Spleen (tissue), 7 donors: ENCODE data around the gene CHST13.

ENCODE experiments used
- CTCF ChIP-seq, 11 experiments: fragments of 200-600 bp in 7 of 11; fragments of 450-650 bp in 4 of 11; sonication (generic) in 4 of 11; IDR thresholded peaks in 8 of 11; conservative IDR thresholded peaks in 3 of 11; 1 replicate in 7 of 11; 2 replicates in 4 of 11; pipeline versions ENCODE4 v1.4.0 to v1.8.0; 2016 to 2021; ENCODE audit warnings: antibody characterized with exemption in 11 of 11, inconsistent platforms in 4 of 11, mild to moderate bottlenecking in 1 of 11
- POLR2A ChIP-seq, 3 donors: fragments of 450-650 bp; IDR thresholded peaks; one replicate each; pipeline ENCODE4 v1.5.1; 2017; ENCODE audit warnings: antibody characterized with exemption in 3 of 3, mild to moderate bottlenecking in 1 of 3
- POLR2AphosphoS5 ChIP-seq, 3 donors: sonication (generic); formaldehyde crosslinking; IDR thresholded peaks; one replicate each; pipeline ENCODE4 v1.5.1; 2017; ENCODE audit warnings: antibody characterized with exemption in 3 of 3
- donor health status: DM: no; HTN: no; CAD: no; lungs with moderate emphysema.
- donor health status: DM: no; HTN: no; CAD: no.
- donor health status: DM: no; HTN: no; CAD: no.

DNA sequence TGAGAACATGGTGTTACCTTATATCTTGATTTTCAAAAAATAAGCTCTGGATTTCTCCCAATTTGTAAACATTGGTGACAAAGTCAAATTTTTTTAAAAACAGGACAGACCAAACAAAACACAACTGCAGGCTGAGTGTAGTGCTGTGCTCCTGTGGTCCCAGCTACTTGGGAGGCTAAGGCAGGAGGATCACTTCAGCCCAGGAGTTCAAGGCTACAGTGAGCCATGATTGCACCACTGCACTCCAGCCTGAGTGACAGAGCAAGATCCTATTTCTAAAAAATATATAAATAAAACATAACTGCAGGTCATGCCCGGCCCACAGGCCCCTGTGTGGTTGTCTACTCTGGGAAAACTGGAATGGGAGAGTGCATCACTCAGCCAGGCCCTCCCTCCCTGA is 44.3 kb upstream of the CHST13 start:
- no peak for TF ChIP-seq POLR2AphosphoS5 (IDR thresholded peaks at IDR 0.05)
- TF ChIP-seq CTCF (IDR thresholded peaks at IDR 0.05 in 8 of 11, conservative IDR thresholded peaks at IDR 0.05 in 3 of 11), result no peak
- no peak for TF ChIP-seq POLR2A (IDR thresholded peaks at IDR 0.05)
